Amniotic epithelial cell (primary cell): ENCODE measurements around the gene POU5F2.

ENCODE experiments used
- DNase-seq: peaks from one replicate; pipeline ENCODE4 v3.0.0-alpha.2; 2010; ENCODE audit warnings: low read depth

POU5F2 gene

DNA sequence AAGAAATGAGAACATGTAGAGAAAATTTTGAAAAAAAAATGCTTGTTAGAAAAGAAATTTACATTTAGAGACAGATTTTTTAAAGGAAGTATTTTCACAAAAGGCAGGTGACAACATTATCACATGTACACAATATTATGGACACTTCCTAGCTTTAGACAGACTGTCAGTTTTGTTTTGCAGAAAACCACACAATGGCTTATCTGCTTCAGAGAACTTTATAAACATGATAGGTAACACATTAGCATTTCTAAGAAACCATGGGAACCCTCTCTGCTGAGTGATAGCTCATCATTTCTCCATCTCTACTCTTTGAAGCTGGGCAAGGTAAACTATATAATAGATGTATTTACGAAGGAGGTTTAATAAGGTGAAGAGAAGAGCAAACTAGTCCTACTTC is 25.6 kb downstream of the POU5F2 start:
- no peak for DNase-seq

DNA sequence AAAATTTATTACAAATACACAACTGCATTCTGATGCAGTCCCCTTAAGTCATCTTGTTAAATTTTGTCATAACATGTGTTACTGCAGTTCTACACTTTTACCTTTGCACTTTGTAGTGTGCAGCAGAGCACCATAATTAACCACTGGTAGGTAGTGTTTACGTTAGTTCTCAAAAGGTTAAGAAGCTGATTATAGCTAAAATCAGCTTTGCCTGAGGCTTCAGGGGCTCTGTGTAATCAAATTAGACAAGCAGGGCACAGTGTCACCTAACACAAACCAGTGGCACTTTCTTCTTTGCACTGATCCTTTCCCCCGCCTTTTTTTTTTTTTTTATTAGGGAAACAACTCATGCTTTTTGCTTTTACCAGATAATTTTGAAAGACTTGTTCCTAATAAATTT is 26.1 kb downstream of the POU5F2 start:
- DNase-seq, result no peak

DNA sequence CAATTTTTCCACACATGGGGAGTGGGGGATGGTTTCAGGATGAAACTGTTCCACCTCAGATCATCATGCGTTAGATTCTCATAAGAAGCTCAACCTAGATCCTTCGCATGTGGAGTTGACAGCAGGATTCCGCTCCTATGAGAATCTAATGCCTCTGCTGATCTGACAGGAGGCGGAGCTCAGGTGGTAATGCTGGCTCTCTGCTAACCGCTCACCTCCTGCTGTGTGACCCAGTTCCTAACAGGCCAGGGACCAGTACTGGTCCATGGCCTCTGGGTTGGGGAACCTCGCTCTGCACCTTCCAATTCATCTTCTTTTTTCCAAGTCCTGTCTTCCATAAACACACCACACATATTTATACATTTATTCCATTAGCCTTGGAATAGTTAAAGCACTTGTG is 33.0 kb downstream of the POU5F2 start:
- DNase-seq, result no peak

DNA sequence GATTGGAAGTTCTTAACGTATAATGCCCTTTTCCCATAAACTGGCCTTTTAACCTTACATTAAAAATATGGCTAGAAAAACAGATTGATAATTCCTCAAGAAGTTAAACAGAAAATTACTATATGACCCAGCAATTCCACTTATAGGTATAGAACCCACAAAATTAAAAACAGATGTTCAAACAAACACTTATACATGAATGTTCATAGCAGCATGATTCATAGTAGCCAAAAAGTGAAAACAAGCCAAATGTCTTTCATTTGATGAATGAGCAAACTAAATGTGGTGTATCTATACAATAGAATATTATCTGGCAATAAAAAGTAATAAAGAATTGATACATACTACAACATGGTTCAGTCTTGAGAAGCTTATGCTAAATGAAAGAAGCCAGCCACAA is 35.5 kb downstream of the POU5F2 start:
- no peak for DNase-seq

DNA sequence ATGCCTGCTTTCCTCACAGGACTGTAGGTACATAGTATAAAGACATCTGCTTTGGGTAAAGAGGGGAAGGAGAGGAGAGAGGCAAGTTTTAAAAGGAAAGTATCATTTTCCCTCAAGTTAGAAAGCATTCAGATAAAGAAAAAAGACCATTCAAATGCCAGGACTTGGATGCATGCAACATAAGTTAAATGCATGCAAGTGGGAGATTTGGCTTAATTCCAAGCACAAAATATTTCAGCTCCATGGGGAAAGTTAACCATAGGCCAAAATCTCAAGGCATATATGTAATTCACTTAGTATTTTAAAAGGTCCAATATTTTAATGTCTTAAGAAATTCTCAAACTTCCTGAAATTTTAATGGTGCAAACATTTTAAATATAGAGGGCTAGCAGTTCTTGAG is 36.4 kb downstream of the POU5F2 start:
- DNase-seq, result no peak

DNA sequence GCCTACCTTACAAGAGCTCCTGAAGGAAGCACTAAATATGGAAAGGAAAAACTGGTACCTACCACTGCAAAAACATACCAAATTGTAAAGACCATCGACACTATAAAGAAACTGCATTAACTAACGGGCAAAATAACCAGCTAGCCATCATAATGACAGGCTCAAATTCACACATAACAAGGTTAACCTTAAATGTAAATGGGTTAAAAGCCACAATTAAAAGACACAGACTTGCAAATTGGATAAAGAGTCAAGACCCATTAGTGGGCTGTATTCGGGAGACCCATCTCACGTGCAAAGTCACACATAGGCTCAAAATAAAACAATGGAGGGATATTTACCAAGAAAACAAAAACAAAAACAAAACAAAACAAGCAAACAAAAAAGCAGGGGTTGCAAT is 49.4 kb downstream of the POU5F2 start:
- DNase-seq, result no peak
